Glutamatergic neuron (in vitro differentiated cells): ENCODE measurements around the gene TSHZ2. TPM values are rescaled to one million over a fixed set of nuclear protein-coding genes. Genes with fewer than 3 reads are reported as not detected.

Source experiments
- DNase-seq: peaks from one replicate; pipeline ENCODE4 v3.0.0; 2022
- H3K27ac Mint-ChIP-seq: one replicate; pipeline ENCODE4 v1.8.0; 2020; ENCODE audit warnings: mild to moderate bottlenecking, mixed read lengths, inconsistent platforms; ENCODE audit not compliant: unreplicated experiment
- H3K27me3 Mint-ChIP-seq: one replicate; pipeline ENCODE4 v1.8.0; 2020; ENCODE audit warnings: mild to moderate bottlenecking, moderate library complexity, mixed read lengths, inconsistent platforms; ENCODE audit not compliant: unreplicated experiment
- H3K36me3 Mint-ChIP-seq: one replicate; pipeline ENCODE4 v1.8.0; 2020; ENCODE audit warnings: mild to moderate bottlenecking, mixed read lengths, inconsistent platforms; ENCODE audit not compliant: unreplicated experiment
- H3K4me1 Mint-ChIP-seq: one replicate; pipeline ENCODE4 v1.8.0; 2020; ENCODE audit warnings: mild to moderate bottlenecking, low read depth, mixed read lengths, inconsistent platforms; ENCODE audit not compliant: unreplicated experiment
- H3K4me3 Mint-ChIP-seq: one replicate; pipeline ENCODE4 v1.8.0; 2020; ENCODE audit warnings: mild to moderate bottlenecking, mixed read lengths, inconsistent platforms; ENCODE audit not compliant: unreplicated experiment
- H3K9me3 Mint-ChIP-seq: one replicate; pipeline ENCODE4 v1.8.0; 2020; ENCODE audit warnings: mild to moderate bottlenecking, moderate library complexity, mixed read lengths, inconsistent platforms; ENCODE audit not compliant: unreplicated experiment
- total RNA-seq: library from RNA; stranded (reverse); fragmentation: NEBNext Ultra II Directional; extraction: Animal tissue kit (Norgen Biotek cat#: 25700); gene quantifications from one replicate; pipeline ENCODE4 v1.2.1, GENCODE V29; 2021; ENCODE audit not compliant: unreplicated experiment
- TF ChIP-seq, protein P1 (sequence below): fragments of 200-600 bp; sonication (generic); IDR thresholded peaks from one replicate; pipeline ENCODE4 v1.5.0; 2021; ENCODE audit not compliant: partially characterized antibody, unreplicated experiment

Gene TSHZ2
- total RNA-seq, 1 donor from 2014 or later: 10.0 TPM

DNA sequence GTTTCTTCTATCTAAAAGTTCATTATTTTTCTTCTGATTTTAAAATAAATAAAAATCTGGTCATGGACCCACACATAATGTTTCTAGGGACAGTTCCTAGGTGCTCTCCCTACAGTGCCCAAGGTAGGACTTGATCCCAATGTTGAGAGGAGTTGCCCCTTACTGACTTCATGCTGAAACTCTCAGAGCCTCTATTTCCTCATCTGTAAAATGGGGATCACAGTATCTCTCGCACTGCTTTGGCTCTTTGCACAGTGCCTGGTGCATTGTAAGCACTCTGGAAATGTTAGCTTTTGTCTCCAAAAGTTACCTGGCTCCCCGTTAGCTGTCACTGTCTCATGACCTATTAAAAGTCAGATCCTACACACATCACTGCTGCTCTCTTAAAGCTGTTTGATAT lies 205.5 kb downstream of the TSHZ2 start:
- TF ChIP-seq, protein P1, sequence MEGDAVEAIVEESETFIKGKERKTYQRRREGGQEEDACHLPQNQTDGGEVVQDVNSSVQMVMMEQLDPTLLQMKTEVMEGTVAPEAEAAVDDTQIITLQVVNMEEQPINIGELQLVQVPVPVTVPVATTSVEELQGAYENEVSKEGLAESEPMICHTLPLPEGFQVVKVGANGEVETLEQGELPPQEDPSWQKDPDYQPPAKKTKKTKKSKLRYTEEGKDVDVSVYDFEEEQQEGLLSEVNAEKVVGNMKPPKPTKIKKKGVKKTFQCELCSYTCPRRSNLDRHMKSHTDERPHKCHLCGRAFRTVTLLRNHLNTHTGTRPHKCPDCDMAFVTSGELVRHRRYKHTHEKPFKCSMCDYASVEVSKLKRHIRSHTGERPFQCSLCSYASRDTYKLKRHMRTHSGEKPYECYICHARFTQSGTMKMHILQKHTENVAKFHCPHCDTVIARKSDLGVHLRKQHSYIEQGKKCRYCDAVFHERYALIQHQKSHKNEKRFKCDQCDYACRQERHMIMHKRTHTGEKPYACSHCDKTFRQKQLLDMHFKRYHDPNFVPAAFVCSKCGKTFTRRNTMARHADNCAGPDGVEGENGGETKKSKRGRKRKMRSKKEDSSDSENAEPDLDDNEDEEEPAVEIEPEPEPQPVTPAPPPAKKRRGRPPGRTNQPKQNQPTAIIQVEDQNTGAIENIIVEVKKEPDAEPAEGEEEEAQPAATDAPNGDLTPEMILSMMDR: no peak
- no peaks in the 10 kb centered on the region for H3K36me3 Mint-ChIP-seq
- no peaks in the 10 kb centered on the region for H3K27me3 Mint-ChIP-seq
- no peak for DNase-seq
- H3K4me1 Mint-ChIP-seq: no peaks in the 10 kb centered on the region
- H3K9me3 Mint-ChIP-seq: peaks cover 2% of the 10 kb centered on the region
- no peak overlapping the region for H3K27ac Mint-ChIP-seq
- no peak overlapping the region for H3K4me3 Mint-ChIP-seq

DNA sequence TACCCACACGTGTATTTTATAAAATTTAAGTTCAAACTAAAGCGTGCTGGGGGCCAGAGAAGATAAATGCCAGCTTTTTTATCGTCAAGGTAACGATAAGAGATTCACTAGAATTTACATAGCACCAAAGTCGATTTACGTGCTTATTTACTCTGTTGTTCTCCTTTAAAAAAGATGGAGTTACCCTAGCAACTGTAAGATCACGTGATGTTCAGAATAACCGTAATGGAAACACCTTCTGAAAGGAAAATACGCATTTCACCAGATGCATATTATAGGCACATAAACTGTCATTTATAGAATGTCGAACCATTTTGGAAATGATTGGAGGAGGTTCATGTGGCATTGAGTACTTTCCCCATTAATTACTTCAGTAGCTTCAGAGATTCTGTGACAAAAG lies 207.6 kb downstream of the TSHZ2 start:
- no peak overlapping the region for H3K27ac Mint-ChIP-seq
- H3K4me3 Mint-ChIP-seq: no peak overlapping the region
- H3K27me3 Mint-ChIP-seq: no peaks in the 10 kb centered on the region
- H3K4me1 Mint-ChIP-seq: no peaks in the 10 kb centered on the region
- peaks cover 2% of the 10 kb centered on the region for H3K9me3 Mint-ChIP-seq
- H3K36me3 Mint-ChIP-seq: no peaks in the 10 kb centered on the region
- DNase-seq: no peak
- TF ChIP-seq, protein P1: no peak

DNA sequence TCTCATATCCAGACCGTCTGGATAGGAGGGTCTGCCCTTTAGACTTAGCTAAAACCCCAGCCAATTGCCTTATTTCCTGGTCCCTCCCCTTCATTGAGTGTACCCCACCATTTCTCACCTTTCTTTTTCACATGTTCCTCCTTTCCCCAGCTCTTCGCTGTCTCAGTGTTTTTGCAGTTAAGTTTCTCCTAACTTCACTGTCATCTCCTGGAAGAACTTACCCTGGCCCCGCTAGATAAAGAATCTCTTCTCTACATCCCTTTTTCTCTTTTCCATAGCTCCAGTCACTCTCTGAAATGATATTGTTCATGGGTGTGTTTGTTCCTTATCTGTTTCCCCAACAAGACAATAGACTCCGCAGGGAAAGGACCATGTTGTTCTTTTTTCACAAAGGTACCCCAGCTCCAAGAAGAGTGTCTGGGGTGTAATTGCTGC lies 208.8 kb downstream of the TSHZ2 start:
- Mint-ChIP-seq H3K27me3 (no peaks in the 10 kb centered on the region), H3K4me1 (no peaks in the 10 kb centered on the region), H3K9me3 (peaks cover 2% of the 10 kb centered on the region), H3K4me3 (no peak overlapping the region), H3K27ac (no peak overlapping the region), H3K36me3 (no peaks in the 10 kb centered on the region)
- no peak for DNase-seq
- TF ChIP-seq, protein P1: no peak

DNA sequence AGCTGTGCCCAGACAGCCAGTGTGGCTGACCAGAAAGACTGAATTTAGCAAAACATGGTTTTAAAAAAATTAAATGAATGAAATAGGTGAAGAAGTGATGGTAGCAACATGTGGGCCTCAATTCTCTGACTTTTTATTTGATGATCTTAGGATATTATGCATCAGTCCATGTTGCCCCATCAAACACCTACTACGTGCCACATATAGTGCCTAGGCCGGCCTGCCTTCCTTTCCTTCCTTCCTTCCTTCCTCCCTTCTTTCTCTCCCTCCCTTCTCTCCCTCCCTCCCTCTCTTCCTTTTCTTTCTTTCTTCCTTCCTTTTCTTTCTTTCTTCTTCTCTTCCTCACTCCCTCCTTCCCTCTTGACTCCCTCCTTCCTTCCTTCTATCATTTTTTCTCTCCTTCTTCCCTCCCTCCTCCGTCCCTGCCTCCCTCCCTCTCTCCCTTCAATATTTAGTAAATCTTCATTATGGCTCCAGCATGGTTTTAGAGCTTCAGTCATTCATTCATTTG lies 209.8 kb downstream of the TSHZ2 start:
- Mint-ChIP-seq H3K4me1 (no peaks in the 10 kb centered on the region), H3K36me3 (no peaks in the 10 kb centered on the region), H3K4me3 (no peak overlapping the region), H3K9me3 (peaks cover 4% of the 10 kb centered on the region), H3K27ac (no peak overlapping the region), H3K27me3 (no peaks in the 10 kb centered on the region)
- no peak for DNase-seq
- TF ChIP-seq, protein P1: no peak

DNA sequence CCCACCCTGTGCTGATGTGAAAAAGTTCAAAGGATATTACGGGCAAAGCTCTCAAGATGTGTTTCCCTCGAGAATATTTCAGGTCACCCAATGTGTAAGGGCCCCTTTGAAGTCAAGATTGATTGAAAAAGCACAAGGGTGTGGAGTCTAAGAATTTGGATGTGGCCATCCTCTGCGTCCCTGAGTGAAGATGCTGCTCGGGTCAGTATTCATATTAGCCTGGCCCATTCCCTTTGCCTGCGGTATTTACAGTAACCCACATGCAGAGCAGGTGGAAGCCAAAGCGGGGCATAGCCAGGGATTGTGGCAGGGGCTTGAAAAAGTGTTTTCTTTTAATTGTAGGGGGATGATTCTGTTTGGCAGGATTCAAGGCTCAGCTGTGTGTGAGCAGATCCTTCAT lies 211.0 kb downstream of the TSHZ2 start:
- DNase-seq: no peak
- Mint-ChIP-seq H3K4me1 (peaks cover 8% of the 10 kb centered on the region), H3K9me3 (peaks cover 4% of the 10 kb centered on the region), H3K4me3 (no peak overlapping the region), H3K27me3 (no peaks in the 10 kb centered on the region), H3K36me3 (no peaks in the 10 kb centered on the region), H3K27ac (no peak overlapping the region)
- TF ChIP-seq, protein P1: no peak
